ENCODE results near the gene FOXN3. TPM values are rescaled to one million over a fixed set of nuclear protein-coding genes. Genes with fewer than 3 reads are reported as not detected.

The FOXN3 gene
- total RNA-seq, 2 donors from 2014 or later: 53.9 to 141 TPM

GRCh38 chr14:89276424-89276975 lies 140.5 kb downstream of the FOXN3 start:
- H3K9me3 ChIP-seq: no peaks in the 10 kb centered on the region
- no peak for DNase-seq (ENCODE audit: low spot score)
- TF ChIP-seq POLR2AphosphoS5 (IDR thresholded peaks at IDR 0.05) (no peak), CTCF (IDR thresholded peaks at IDR 0.05) (no peak), POLR2A (IDR thresholded peaks at IDR 0.05) (no peak)
- H3K27ac ChIP-seq: no peak overlapping the region
- intact Hi-C loops (cut with DNase I): no loop called here
- no peaks in the 10 kb centered on the region for H3K36me3 ChIP-seq
- H3K27me3 ChIP-seq (replicated peaks; ENCODE audit: insufficient read depth): no peaks in the 10 kb centered on the region
- H3K4me3 ChIP-seq: no peak overlapping the region
- WGBS: 90% methylated on average over 3 of the region's 3 CpGs
- H3K4me1 ChIP-seq (replicated peaks): no peaks in the 10 kb centered on the region

- no peak for DNase-seq (ENCODE audit: low spot score)
- no peaks in the 10 kb centered on the region for H3K36me3 ChIP-seq
- H3K4me3 ChIP-seq: no peak overlapping the region
- no peaks in the 10 kb centered on the region for H3K27me3 ChIP-seq (replicated peaks; ENCODE audit: insufficient read depth)
- no peaks in the 10 kb centered on the region for H3K4me1 ChIP-seq (replicated peaks)
- no peak for TF ChIP-seq CTCF (IDR thresholded peaks at IDR 0.05)
- TF ChIP-seq POLR2A (IDR thresholded peaks at IDR 0.05): no peak
- TF ChIP-seq POLR2AphosphoS5 (IDR thresholded peaks at IDR 0.05): no peak
- intact Hi-C loops (cut with DNase I): no loop called here
- 58% methylated on average over 7 of the region's 7 CpGs for WGBS
- H3K9me3 ChIP-seq: no peaks in the 10 kb centered on the region
- H3K27ac ChIP-seq: no peak overlapping the region
These were observed 146.4 kb downstream of the FOXN3 start for GRCh38 chr14:89270439-89271227.

GRCh38 chr14:89269404-89269803 lies 147.6 kb downstream of the FOXN3 start:
- no peaks in the 10 kb centered on the region for H3K36me3 ChIP-seq
- no peaks in the 10 kb centered on the region for H3K4me1 ChIP-seq (replicated peaks)
- H3K4me3 ChIP-seq: no peak overlapping the region
- intact Hi-C loops (cut with DNase I): no loop called here
- WGBS: 80% methylated on average over 6 of the region's 6 CpGs
- no peak overlapping the region for H3K27ac ChIP-seq
- TF ChIP-seq POLR2AphosphoS5 (IDR thresholded peaks at IDR 0.05) (no peak), CTCF (IDR thresholded peaks at IDR 0.05) (no peak), POLR2A (IDR thresholded peaks at IDR 0.05) (no peak)
- no peaks in the 10 kb centered on the region for H3K27me3 ChIP-seq (replicated peaks; ENCODE audit: insufficient read depth)
- DNase-seq (ENCODE audit: low spot score): no peak
- H3K9me3 ChIP-seq: no peaks in the 10 kb centered on the region

GRCh38 chr14:89268514-89268913 lies 148.5 kb downstream of the FOXN3 start:
- TF ChIP-seq CTCF (IDR thresholded peaks at IDR 0.05): no peak
- no peak for TF ChIP-seq POLR2A (IDR thresholded peaks at IDR 0.05)
- TF ChIP-seq POLR2AphosphoS5 (IDR thresholded peaks at IDR 0.05): no peak
- H3K4me1 ChIP-seq (replicated peaks): no peaks in the 10 kb centered on the region
- no peak for DNase-seq (ENCODE audit: low spot score)
- no peaks in the 10 kb centered on the region for H3K9me3 ChIP-seq
- no peak overlapping the region for H3K4me3 ChIP-seq
- H3K27ac ChIP-seq: no peak overlapping the region
- H3K36me3 ChIP-seq: no peaks in the 10 kb centered on the region
- WGBS: 94% methylated on average over 4 of the region's 5 CpGs
- no peaks in the 10 kb centered on the region for H3K27me3 ChIP-seq (replicated peaks; ENCODE audit: insufficient read depth)
- intact Hi-C loops (cut with DNase I): no loop called here

- H3K27me3 ChIP-seq (replicated peaks; ENCODE audit: insufficient read depth): no peaks in the 10 kb centered on the region
- H3K4me3 ChIP-seq: no peak overlapping the region
- H3K27ac ChIP-seq: no peak overlapping the region
- H3K4me1 ChIP-seq (replicated peaks): no peaks in the 10 kb centered on the region
- intact Hi-C loops (cut with DNase I): no loop called here
- DNase-seq (ENCODE audit: low spot score): no peak
- 97% methylated on average over 5 of the region's 5 CpGs for WGBS
- TF ChIP-seq POLR2A (IDR thresholded peaks at IDR 0.05) (no peak), CTCF (IDR thresholded peaks at IDR 0.05) (no peak), POLR2AphosphoS5 (IDR thresholded peaks at IDR 0.05) (no peak)
- no peaks in the 10 kb centered on the region for H3K36me3 ChIP-seq
- H3K9me3 ChIP-seq: no peaks in the 10 kb centered on the region
These were observed 149.4 kb downstream of the FOXN3 start for GRCh38 chr14:89267656-89268055.
